HG02642 (cell line): ENCODE results near the gene DENND1C.
"Not testable (repeated sequence)": the region's sequence is repeated elsewhere in the genome, so short reads cannot be mapped to it uniquely, and the experiment has no call there.

Source experiments
- ATAC-seq: cut with Tn5 transposase; IDR thresholded peaks from one replicate; pipeline ENCODE4 v1.9.1; 2021; ENCODE audit warnings: mild to moderate bottlenecking; ENCODE audit not compliant: unreplicated experiment, poor library complexity

The DENND1C gene

GRCh38 chr19:6509118-6509971, 27.8 kb upstream of the DENND1C start:
- no peak for ATAC-seq

DNA sequence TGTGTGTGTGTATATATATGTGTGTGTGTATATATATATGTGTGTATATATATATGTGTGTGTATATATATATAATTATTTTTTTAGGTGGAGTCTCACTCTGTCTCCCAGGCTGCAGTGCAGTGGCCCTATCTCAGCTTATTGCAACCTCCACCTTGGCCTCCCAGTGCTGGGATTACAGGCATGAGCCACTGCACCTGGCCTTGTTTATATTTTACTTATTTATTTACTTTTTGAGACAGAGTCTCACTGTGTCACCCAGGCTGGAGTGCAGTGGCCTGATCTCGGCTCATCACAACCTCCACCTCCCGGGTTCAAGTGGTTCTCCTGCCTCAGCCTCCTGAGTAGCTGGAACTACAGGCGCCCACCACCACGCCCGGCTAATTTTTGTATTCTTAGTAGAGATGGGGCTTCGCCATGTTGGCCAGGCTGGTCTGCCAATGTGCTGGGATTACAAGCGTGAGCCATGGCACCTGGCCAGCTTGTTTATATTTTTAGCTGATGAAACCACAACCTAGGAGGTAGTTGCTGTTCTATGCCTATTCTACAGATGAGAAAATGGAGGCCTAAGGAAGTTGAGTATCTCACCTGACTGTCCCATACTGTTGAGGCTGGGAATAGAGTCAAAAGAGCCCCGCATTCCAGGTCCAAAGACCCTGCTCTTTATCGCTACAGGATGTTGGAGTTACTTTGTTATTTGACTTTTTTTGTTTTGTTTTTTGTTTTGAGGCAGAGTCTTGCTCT, 26.6 kb upstream of the DENND1C start:
- ATAC-seq: not testable (repeated sequence)

DNA sequence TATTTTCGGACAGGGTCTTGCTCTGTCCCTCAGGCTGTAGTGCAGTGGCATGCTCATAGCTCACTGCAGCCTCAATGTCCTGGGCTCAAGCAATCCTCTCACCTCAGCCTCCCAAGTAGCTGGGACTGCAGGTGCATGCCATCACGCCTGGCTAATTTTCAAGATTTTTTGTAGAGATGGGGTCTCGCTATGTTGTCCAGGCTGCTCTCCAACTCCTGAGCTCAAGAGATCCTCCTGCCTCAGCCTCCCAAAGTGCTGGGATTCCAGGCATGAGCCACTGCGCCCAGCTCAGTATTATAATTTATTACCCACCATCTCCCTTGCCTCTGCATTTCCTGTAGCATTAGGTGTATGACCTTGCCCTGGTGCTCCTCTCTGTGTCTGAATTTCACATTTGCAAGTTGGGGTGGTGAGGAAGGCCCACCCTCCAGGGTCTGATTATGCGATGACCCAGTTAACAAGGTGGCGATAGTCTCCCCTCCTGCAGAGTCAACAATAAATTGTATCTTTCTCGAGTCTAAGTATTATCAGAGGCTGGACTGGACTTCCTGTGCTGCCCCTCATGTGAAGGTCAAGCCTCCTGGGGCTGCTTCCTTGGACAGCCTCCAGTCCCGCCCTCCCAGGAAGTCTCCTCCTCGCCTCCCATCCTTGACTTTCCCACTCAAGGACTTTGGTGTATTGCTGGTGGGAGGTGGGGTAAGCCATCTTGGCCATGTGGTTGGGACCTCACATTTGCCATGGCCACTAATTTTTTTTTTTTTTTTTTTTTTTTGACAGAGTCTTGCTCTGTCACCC, 22.0 kb upstream of the DENND1C start:
- no peak for ATAC-seq

DNA sequence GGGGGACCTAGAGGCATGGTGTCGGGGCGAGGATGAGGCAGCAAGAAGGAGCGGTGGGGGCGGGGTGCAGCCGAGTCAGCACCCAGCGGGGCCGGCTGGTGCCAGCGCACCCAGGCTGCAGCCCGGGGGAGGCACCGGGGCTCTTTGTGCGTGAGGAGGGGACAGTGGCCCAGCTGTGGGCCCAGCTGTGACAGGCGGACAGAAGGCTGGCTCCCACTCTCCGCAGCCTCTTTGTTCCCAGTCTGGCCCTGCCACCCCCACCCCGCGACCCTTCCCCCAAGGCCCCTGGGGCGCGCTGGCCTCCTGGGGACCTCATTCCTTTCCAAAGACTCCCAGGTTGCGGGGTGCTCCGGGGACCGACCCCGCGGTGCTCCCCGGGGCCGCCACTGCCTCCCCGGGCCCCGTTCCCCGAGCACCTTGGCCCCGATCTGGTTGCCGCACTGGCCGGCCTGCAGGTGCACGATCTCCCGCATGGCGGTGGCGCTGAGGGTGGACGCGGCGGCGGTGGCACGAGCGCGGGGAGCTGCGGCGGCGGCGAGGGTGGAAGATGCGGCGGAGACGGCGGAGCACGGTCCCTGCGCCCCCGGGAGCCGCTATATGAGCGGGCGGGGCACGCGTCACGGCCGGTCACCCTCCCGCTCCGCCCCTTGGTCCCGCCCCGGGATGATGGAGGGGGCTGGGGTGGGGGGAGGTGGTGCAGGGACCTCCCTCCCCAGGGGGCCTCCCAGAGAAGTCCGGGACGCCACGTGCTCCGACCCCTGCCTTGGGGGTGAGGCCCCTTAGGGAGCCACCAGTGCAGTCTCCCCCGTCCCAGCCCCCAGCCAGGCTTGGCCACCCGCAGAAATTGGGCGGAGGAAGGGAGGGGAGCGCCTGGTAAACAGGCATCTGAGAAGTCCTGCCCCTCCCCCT, 20.4 kb upstream of the DENND1C start, which contains the start of gene TUBB4A:
TSS of gene TUBB4A (minus strand) at position 570 of the 909 bp plus-strand sequence. CDS start at position 473, 97 bp downstream.
- peak; percentile 44 for ATAC-seq

DNA sequence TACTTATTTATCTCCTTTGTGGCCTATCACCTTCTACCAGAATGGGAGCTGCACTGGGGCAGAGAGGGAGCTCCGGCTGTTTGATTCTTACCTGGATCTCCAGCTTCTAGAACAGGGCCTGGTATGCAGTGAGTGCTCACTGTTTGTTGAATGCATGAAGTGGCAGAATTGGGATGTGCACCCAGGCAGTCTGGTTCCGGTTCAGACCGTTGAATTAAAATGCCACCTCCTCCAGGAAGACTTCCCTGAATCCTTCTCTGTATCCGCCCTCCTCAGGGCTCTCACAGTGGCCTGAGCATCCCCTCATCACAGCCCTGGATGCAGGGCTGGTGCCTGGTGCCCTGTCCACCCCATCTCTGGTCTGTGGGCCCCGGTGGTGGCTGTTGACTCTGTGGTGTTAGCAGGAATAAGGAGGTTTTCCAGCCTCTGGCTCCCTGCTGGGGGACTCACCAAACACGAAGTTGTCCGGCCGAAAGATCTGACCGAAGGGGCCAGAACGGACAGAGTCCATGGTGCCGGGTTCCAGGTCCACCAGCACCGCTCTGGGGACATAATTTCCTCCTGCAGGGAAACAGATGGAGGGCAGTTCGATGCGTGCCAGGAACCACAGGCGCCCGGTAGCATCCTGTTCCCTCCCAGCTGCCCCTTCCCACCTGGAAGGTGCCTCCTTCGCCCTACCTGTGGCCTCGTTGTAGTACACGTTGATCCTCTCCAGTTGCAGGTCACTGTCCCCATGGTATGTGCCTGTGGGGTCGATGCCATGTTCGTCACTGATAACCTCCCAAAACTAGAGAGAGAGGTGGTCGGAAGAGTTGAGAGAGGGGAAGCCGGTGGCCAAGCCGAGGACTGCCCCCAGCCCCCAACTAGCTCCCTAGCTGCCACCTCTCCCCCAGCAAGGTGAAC, 19.5 kb upstream of the DENND1C start:
- no peak for ATAC-seq

DNA sequence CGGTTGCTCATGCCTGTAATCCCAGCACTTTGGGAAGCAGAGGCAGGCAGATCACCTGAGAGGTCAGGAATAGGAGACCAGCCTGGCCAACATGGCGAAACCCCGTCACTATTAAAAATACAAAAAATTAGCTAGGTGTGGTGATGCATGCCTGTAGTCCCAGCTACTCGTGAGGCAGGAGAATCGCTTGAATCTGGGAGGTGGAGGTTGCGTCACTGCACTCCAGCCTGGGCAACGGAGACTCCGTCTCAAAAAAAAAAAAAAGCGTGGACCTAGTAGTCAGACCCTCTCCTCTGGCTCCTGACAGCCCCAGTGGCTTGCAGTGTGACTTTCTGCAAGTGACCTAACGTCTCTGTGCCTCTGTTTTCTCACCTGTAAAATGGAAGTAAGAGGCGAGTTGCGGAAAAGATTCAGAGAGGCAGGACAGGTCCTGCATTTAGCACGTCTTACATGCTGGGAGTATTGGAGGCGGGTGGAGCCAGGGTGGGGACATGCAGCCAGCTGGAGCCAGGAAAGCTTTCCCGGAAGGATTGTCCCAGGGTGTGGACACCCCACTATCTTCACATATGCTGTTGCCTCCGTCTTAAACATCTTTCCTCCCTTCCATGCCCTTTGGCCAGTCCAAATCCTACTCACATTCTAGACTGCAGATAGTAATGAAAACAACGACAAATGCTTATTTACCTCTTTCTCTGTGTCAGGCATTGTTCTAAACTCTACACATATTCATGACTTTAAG, 17.6 kb upstream of the DENND1C start:
- ATAC-seq: no peak

DNA sequence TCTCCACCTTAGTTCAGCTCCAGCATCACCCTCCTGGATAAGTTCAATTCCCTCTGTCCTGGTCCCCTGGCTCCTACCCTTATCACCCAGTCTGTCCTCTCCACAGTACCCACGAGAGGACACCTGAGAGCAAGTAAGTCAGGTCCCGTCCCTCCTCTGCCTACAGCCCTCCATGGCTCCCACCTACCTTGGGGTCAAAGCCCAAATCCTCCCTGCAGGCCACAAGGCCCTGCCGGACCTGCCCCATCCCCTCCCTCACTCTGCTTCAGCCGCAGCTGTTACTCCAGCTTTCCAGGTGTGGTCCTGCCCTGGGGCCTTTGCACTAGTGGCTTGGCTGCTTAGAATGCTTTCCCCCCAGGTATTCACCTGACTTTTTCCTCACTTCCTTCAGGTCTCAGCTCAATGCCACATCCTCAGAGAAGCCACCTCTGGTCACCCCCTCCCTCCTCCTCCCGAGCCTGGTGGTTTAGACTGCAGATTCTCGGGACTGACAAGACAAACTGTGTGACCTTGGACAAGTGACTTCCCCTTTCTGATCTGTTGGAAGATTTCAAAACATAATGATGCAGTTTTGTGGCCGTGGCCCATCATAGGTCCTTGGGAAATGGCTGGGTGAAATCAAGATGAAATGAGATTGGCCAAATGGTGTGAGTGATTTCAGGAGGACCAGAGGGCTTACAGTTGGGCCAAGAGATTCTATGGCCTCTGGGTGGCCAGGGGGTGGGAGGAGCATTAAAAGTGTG, 16.9 kb upstream of the DENND1C start:
- no peak for ATAC-seq

- ATAC-seq: no peak
These were observed 14.4 kb upstream of the DENND1C start for GRCh38 chr19:6495947-6496346.

GRCh38 chr19:6494438-6495036, 12.9 kb upstream of the DENND1C start:
- ATAC-seq: no peak

DNA sequence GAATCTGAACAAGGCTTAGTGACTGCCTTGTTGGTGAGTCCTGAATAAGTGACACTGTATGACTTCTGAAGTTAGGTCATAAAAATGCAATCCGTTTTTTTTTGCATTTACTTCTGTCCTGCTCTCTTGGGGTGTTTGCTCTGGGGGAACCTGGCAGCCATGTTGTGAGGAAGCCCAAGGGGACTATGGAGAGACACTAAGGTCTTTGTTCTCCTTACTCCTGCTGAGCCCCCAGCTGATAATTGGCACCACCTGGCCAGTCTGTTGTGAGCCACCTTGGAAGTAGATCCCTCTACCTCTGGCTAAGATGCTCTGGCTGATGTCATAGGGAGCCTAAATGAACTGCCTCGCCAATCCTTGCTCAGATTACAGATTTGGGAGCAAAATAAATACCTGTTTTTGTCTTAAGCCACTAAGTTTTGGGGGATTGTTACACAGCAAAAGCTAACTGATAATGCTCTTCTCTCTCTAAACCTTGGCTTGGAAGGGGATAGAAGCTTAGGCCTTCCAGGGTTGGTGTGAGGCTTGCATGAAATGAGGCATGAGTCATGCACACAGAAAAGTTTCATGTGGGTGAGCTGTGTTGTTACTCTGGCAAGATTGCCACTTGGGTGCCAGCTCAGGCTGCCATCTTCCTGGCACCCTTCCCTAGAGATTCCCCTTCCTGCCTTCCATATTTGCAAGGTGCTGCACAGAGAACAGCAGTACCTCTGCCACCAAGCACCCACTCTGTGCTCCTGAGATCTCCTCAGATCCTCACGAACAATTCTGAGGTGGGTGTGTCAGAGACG, 10.4 kb upstream of the DENND1C start:
- ATAC-seq: no peak

GRCh38 chr19:6490134-6490533, 8.5 kb upstream of the DENND1C start:
- ATAC-seq: no peak

DNA sequence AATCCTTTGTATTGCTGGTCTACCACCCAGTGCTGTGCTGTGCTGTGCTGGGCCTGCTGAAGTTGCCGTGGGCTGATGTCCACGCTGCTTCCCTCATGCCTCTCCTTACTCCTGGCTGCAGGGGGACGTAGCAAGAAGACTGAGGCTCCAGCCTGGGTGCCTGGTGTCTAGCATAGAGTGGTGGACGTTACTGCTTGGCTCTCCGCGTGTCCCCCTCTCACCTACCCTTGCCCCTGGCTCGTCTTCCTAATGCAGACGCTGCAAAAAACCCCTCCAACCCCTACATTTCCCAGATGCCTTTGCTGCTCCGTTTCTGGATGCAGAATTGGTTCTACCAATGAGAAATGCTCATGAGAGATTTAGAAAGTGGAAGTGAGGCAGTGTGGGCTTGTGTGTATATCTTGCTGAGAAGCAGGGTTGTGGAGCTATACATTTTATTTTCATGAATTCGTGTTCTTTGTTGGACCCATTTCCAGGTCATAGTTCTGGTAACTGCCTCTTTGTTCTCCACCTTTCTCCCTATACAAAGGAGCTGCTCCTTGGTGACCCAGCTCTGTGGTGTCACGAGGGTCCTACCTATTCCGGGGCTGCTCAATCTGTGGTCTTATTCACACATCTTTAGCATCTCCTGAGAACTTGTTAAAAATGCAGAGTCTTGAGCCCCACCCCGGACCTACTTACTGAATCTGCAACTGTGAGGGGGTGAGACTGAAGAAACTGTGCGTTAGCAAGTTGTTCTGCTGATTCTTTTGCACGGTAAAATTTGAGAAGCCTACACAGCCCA, 7.9 kb upstream of the DENND1C start:
- peak; percentile 71 for ATAC-seq

DNA sequence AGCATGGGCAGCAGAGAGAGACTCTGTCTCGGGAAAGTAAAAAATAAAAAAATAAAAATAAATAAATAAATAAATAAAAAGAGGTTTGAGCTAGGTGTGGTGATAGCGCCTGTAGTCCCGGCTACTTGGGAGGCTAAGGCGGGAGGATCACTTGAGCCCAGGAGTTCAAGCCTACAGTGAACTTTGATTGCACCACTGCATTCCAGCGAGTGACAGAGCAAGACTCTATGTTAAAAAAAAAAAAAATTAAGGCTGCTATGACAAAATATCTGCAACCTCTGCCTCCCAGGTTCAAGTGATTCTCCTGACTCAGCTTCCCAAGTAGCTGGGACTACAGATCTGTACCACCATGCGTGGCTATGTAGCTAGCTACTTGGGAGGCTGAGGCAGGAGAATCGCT, 3.2 kb upstream of the DENND1C start:
- ATAC-seq: no peak

GRCh38 chr19:6484230-6484629, 2.6 kb upstream of the DENND1C start:
- ATAC-seq: no peak

DNA sequence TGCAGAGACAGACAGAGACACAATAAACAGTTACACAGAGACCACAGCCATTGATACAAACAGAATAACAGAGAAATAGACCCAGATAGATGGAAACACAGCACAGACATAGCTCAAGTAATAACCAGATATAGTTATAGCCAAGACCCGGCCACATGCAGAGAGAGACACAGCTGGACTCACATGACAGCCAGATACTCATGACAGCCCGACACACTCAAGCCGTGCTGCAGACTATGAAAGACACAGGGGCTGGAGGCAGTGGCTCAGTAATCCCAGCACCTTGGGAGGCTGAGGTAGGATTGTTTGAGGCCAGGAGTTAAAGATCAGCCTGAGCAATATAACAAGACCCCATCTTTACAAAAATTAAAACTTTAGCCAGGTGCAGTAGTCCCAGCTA, 1.6 kb upstream of the DENND1C start:
- ATAC-seq: no peak

DNA sequence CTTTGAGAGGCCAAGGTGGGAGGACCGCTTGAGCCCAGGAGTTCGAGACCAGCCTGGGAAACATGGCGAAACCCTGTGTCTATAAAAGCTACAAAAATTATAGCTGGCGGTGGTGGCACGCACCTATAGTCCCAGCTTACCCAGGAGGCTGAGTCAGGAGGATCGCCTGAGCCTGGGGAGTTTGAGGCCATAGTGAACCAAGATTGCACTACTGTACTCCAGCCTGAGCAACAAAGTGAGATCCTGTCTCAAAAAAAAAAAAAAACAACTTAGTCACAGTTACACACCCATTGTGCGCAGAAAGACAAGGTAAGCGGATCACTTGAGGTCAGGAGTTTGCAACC, 728 bp upstream of the DENND1C start:
- no peak for ATAC-seq
